OCI-LY3 (cell line): Measurements from ENCODE around the gene NOTUM.

ENCODE experiments used
- CTCF ChIP-seq: fragments of 200-600, 300-600 bp; sonication (generic); IDR thresholded peaks from 2 replicates; pipeline ENCODE4 v1.5.1; 2014; ENCODE audit warnings: antibody characterized with exemption, low read length, low read depth
- EZH2phosphoT487 ChIP-seq: fragments of 200-600 bp; shearing (Covaris generic); IDR thresholded peaks from 2 replicates; pipeline ENCODE4 v1.6.1; 2018; ENCODE audit warnings: antibody characterized with exemption, mixed run types, low read depth

DNA sequence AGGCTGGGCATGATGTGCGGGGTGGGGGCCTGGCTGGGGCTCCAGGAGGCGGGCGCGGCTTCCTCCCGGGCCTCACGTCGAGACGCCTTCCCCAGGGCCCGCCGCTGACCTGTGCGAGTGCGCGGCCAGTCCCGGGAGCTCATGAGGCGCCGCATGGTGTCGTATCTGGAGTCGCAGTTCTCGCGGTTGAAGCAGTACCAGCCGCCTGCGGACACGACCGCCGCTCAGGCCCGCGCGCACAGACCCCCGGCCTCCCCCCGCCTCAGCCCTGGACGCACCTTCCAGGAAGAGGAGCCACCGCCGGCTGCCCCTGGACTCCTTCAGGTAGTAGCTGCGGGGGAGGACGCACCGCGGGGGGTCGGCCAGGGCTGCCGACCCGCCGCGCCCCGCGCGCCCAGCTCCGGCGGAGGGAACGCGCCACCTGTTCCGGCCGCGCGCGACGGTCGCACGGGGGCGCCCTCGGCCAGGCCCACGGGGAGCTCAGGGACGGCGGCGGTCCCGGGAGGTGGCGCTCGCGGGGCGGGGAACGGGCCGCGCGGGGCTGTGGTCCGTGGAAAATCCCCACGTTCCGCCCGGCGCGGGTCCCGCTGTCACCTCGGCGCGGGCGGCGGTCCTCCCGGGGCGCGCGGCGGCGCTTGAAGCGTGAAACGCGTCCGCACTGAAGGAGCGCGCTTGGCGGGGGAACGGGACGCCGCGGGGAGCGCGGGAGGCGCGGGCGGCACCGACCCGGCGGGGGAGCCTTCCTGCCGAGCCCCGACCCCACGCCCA is 1.4 kb downstream of the NOTUM start:
- no peak for TF ChIP-seq EZH2phosphoT487
- no peak for TF ChIP-seq CTCF
